Bronchial epithelial cell (primary cell): ENCODE data around the gene BCAS3. TPM values are rescaled to one million over a fixed set of nuclear protein-coding genes. Genes with fewer than 3 reads are reported as not detected.

Experiments used
- DNase-seq: peaks from one replicate; pipeline ENCODE4 v3.0.0-alpha.2; 2010; ENCODE audit warnings: low read depth
- FAIRE-seq: peaks from 2 replicates; lab custom pipeline; 2011; peaks lifted over from hg19 to GRCh38; lab: Jason Lieb, UNC
- H3K27me3 ChIP-seq: 2 replicates; pipeline ENCODE4 v1.5.1; 2011; ENCODE audit warnings: low read length; ENCODE audit not compliant: control insufficient read depth, insufficient read depth
- H3K36me3 ChIP-seq: 2 replicates; pipeline ENCODE4 v1.5.1; 2011; ENCODE audit warnings: low read length; ENCODE audit not compliant: control insufficient read depth, insufficient read depth
- H3K4me3 ChIP-seq: 2 replicates; pipeline ENCODE4 v1.5.1; 2011; ENCODE audit warnings: mild to moderate bottlenecking, low read depth, low read length, control low read depth
- total RNA-seq: library from RNA; depleted of rRNA; stranded (reverse); fragments of >200 nt; gene quantifications from 2 replicates; pipeline ENCODE4 v1.2.1, GENCODE V29; 2014
- TF ChIP-seq, protein P1 (sequence below): IDR thresholded peaks from 2 replicates; pipeline ENCODE4 v1.5.1; 2011; ENCODE audit warnings: mild to moderate bottlenecking, moderate library complexity, low read length, control low read depth, inconsistent platforms; ENCODE audit not compliant: insufficient read depth, severe bottlenecking

BCAS3 gene
- total RNA-seq, 1 donor from 2014 or later: 10.3 TPM

DNA sequence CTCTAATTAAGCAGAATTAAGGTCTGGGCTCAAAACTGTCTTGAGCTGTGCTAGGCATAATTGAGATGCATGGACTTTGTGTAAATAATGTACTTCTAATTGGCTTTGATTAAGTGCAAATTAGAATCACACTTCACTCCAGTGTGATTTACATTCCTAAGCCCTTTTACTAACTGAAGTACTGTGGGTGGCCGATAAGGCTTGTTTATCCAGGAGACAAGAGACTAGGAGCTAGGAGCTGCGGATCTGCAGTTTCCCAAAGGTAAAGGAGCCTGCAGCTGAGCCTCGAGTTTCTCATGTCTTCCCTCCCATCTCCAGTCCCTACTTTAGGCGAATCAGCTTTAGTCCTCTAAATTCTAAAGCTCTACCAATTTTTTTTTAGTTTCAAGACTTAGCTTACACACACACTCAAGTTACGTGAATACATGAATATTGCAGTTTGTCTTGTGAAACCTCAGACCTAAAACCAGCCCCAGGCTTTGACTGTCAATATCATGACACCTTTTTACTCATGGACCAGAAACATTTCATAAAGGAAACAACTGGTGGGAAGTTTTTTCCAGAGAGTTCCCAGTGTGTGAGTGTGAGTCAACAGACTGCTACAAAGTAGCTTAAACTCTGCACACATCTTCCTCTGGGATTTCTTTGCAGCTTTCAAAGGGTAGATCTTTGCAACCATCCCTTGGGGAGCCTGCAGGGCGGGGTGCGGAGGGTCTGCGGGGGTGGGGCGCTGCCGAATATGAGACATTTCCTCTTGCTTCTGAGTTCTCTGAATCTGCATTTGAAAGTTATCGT lies 608.1 kb downstream of the BCAS3 start:
- H3K36me3 ChIP-seq: no peaks in the 10 kb centered on the region
- FAIRE-seq (no peak), DNase-seq (peak; percentile 67)
- no peaks in the 10 kb centered on the region for H3K27me3 ChIP-seq
- no peak overlapping the region for H3K4me3 ChIP-seq
- TF ChIP-seq, protein P1, sequence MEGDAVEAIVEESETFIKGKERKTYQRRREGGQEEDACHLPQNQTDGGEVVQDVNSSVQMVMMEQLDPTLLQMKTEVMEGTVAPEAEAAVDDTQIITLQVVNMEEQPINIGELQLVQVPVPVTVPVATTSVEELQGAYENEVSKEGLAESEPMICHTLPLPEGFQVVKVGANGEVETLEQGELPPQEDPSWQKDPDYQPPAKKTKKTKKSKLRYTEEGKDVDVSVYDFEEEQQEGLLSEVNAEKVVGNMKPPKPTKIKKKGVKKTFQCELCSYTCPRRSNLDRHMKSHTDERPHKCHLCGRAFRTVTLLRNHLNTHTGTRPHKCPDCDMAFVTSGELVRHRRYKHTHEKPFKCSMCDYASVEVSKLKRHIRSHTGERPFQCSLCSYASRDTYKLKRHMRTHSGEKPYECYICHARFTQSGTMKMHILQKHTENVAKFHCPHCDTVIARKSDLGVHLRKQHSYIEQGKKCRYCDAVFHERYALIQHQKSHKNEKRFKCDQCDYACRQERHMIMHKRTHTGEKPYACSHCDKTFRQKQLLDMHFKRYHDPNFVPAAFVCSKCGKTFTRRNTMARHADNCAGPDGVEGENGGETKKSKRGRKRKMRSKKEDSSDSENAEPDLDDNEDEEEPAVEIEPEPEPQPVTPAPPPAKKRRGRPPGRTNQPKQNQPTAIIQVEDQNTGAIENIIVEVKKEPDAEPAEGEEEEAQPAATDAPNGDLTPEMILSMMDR: no peak

DNA sequence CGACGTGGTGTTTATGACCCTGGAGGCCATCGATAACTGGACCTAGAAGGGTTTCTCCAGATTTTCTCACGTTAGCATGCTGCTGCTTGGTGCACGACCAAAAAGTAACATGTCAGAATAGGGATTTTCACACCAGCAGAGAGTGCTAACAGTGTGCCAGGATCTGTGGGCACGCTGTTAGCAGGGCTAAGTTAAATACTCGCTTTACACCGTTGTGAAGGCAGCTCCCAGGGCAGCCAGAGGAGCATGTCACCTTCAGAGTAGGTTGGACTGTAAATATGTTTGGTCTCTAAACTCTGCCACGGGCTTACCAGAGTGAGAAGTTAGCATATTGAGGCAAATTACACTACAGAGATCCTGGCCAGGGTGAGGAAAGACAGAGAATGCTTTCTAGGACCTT lies 608.8 kb downstream of the BCAS3 start:
- DNase-seq (no peak), FAIRE-seq (no peak)
- no peaks in the 10 kb centered on the region for H3K27me3 ChIP-seq
- H3K4me3 ChIP-seq: no peak overlapping the region
- H3K36me3 ChIP-seq: no peaks in the 10 kb centered on the region
- TF ChIP-seq, protein P1: no peak

DNA sequence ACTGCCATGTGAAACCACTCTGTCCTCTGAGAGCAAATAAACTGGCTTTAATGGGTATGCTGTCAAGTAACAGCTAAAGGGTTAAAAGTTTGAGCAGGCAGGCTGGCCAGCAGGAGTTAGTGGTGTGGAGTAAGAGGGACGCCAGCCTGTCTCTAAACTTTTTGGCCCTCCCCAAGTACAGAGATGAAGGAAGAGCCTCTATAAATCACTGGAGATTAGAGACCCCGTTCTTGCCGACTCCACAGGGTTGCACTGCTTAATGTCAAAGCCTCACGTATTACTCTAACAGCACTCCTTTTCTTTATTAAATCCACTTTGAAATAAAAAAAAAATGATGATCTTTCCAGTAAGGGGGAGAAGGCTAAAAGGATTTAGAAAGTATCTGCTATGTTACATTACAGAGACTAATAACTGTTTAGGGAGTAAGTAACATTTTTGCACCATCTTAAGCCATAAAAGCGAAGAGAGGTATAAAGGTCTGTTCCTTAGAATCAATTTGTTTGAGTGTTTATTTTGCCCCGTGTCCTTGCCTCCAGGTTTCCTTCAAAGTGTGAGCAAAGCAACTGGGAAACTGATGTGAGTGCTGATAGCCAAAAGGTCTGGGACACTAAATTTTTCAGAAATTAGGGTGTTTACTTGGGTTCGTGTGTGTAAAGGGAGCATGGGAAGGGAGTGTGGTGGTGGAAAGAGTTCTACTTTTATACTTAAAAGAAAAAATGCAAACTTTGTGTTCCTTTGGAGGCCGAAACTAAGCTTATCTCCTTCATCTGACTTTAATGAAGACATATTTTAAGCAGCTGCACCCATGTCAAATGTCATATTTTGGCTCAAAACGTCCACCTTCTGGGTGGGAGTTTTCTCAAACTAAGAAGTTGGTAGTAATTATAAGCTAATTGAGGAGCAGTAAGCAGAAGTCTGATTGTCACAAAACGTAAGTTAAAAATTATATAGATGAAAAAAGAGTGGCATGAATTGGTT lies 612.0 kb downstream of the BCAS3 start:
- Histone ChIP-seq H3K27me3 (no peaks in the 10 kb centered on the region), H3K36me3 (no peaks in the 10 kb centered on the region), H3K4me3 (no peak overlapping the region)
- no peak for DNase-seq
- no peak for FAIRE-seq
- TF ChIP-seq, protein P1: no peak

DNA sequence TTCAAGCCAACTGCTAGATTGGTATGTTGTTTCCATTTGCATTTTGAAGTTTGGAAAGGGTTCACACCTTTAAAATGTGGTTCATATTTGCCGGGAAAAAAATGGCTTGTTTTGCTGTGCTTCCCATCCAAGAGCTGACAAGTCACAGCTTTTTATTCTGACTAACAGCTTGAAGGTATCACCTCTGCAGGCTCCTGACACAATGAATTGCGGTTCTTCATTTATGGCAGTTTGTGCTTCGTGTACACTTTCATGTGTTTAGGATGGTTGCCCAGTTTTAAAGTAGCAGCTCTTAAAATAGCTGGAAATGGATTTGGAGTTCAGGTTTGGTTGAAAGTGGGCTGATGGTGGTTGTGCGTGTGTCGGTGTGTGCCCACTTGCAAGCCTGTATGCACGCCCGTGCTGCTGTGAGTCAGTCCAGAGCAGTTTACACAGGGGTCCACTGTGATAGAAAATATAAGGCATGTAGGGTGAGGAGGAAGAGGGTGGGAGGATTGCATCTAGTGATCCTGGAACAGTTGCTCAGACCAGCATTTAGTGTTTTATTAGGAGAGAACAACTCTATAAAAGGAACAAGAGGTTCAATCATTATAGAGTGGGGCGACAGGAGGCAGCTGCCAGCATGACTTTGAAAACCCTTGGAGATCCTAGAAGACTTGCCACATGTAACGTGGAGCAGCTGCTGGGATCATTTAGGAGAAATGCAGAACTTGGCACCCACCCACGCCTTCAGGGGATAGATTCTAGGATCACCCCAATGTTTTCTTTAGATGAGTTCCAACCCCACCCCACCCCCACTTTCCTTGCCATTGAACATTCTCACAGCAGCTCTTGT lies 614.0 kb downstream of the BCAS3 start:
- Histone ChIP-seq H3K27me3 (no peaks in the 10 kb centered on the region), H3K36me3 (no peaks in the 10 kb centered on the region), H3K4me3 (no peak overlapping the region)
- FAIRE-seq: no peak
- no peak for DNase-seq
- TF ChIP-seq, protein P1: no peak

DNA sequence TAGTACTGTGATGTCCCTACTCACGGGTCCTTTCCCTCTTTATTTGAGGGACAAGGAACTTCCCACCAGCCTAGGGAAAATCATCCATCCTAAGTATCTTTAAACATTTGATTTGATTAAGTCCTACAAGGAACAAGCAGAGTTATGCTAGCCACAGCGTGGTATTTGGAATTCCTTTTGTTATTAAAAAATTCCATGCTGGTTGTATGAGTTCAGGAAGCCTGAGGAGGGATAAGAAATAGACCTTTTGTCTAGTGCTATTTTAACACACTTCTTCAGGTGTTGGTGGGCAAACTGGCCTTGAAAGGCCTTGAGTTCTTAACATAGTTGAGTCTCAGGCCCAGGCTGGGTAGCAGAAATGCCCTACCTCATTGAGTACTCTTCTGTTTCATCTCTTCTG lies 616.6 kb downstream of the BCAS3 start:
- H3K27me3 ChIP-seq: no peaks in the 10 kb centered on the region
- DNase-seq (no peak), FAIRE-seq (no peak)
- H3K4me3 ChIP-seq: no peak overlapping the region
- H3K36me3 ChIP-seq: no peaks in the 10 kb centered on the region
- TF ChIP-seq, protein P1: no peak
